Smooth muscle cell (in vitro differentiated cells): ENCODE measurements around the gene ZNRF3. TPM values are rescaled to one million over a fixed set of nuclear protein-coding genes. Genes with fewer than 3 reads are reported as not detected.

Experiments used
- DNase-seq: peaks from one replicate; lab custom pipeline; 2025; ENCODE audit not compliant: unreplicated experiment; lab: John Stamatoyannopoulos, UW
- H2AFZ ChIP-seq: fragments of 200-600 bp; sonication (generic); 2 replicates; pipeline ENCODE4 v1.6.0; 2016; ENCODE audit warnings: antibody characterized with exemption, low read depth, mild to moderate bottlenecking
- H3F3A ChIP-seq: fragments of 200-600 bp; sonication (generic); 2 replicates; pipeline ENCODE4 v1.6.0; 2017; ENCODE audit warnings: antibody characterized with exemption, low read depth
- H3K27ac ChIP-seq: fragments of 200-600 bp; sonication (generic); 2 replicates; pipeline ENCODE4 v1.5.1; 2016; ENCODE audit warnings: low read depth, mild to moderate bottlenecking
- H3K27me3 ChIP-seq: fragments of 200-600 bp; sonication (generic); 2 replicates; pipeline ENCODE4 v1.6.1; 2016; ENCODE audit warnings: low read depth, mild to moderate bottlenecking
- H3K36me3 ChIP-seq: fragments of 200-600 bp; sonication (generic); 2 replicates; pipeline ENCODE4 v1.5.1; 2016; ENCODE audit warnings: low read depth
- H3K4me1 ChIP-seq: fragments of 200-600 bp; sonication (generic); 2 replicates; pipeline ENCODE4 v1.5.1; 2016; ENCODE audit warnings: low read depth
- H3K4me2 ChIP-seq: fragments of 200-600 bp; sonication (generic); 2 replicates; pipeline ENCODE4 v1.6.0; 2016; ENCODE audit warnings: mild to moderate bottlenecking
- H3K4me3 ChIP-seq: fragments of 200-600 bp; sonication (generic); 2 replicates; pipeline ENCODE4 v1.5.1; 2016; ENCODE audit warnings: mild to moderate bottlenecking
- H3K79me2 ChIP-seq: fragments of 200-600 bp; sonication (generic); 2 replicates; pipeline ENCODE4 v1.6.0; 2016; ENCODE audit warnings: low read depth, mild to moderate bottlenecking
- H3K9ac ChIP-seq: fragments of 200-600 bp; sonication (generic); 2 replicates; pipeline ENCODE4 v1.6.0; 2016; ENCODE audit warnings: low read depth
- H3K9me3 ChIP-seq: fragments of 200-600 bp; sonication (generic); replicated peaks from 2 replicates; pipeline ENCODE4 v1.5.1; 2016; ENCODE audit warnings: low read depth
- H4K20me1 ChIP-seq: fragments of 200-600 bp; sonication (generic); 2 replicates; pipeline ENCODE4 v1.6.0; 2016; ENCODE audit warnings: low read depth
- CTCF ChIP-seq: fragments of 200-600 bp; sonication (generic); IDR thresholded peaks from 2 replicates; pipeline ENCODE4 v1.5.1; 2017; ENCODE audit warnings: borderline replicate concordance, mild to moderate bottlenecking, antibody characterized with exemption; ENCODE audit not compliant: insufficient read depth, poor library complexity, severe bottlenecking
- WGBS: methylation state at CpG from one replicate; pipeline ENCODE4 v1.1.7; 2016; ENCODE audit warnings: low lambda C conversion rate; 5-methylcytosine and 5-hydroxymethylcytosine counted together
- polyA plus RNA-seq: library from polyadenylated mRNA; unstranded; fragments of >200 nt; fragmentation: Nextera tagmentation; extraction: Ambion mirVana; gene quantifications from 2 replicates; pipeline ENCODE4 v1.2.1, GENCODE V29; 2016
- total RNA-seq: library from RNA; depleted of rRNA; stranded (reverse); fragments of >200 nt; gene quantifications from 2 replicates; pipeline ENCODE4 v1.2.3, GENCODE V29; 2014

The ZNRF3 gene
- total and polyA plus RNA-seq, 2 experiments from 2014 or later, result 4.7 to 5.5 TPM

- Histone ChIP-seq H3K27ac (no peak overlapping the region), H3K79me2 (peaks cover under 1% of the 10 kb centered on the region), H3K9me3 (no peaks in the 10 kb centered on the region), H3K9ac (no peak overlapping the region), H3K4me3 (no peak overlapping the region), H3F3A (peaks cover 10% of the 10 kb centered on the region), H3K36me3 (no peaks in the 10 kb centered on the region), H3K4me1 (peaks cover 14% of the 10 kb centered on the region), H3K27me3 (peaks cover 34% of the 10 kb centered on the region), H2AFZ (no peak overlapping the region), H3K4me2 (peak overlapping the region; percentile 14), H4K20me1 (peaks cover 40% of the 10 kb centered on the region)
- no peak for TF ChIP-seq CTCF
- DNase-seq, result no peak
- 5% methylated on average over 3 of the region's 3 CpGs for WGBS
These were observed 103.0 kb downstream of the ZNRF3 start for GRCh38 chr22:28986366-28986765.

DNA sequence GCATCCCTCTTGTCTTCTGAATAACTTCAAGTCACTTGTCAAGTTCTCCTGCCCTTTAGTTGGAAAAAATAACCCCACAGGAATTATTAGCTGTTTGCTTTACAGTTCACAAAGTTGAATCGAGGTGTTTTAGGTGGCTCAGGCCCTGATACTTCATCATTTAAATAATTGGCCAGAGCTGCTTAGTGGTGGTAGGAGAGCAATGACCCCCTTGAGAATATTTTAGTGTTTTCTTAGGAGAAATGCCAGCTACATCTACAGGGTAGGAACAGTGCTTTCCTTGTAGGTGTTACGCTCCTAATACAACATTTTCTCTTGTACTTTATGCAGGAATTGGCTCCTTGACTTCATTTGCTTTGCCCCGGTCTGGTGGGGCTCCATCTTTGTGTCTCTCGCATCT is 105.1 kb downstream of the ZNRF3 start:
- no peak overlapping the region for H3K4me3 ChIP-seq
- no peaks in the 10 kb centered on the region for H3K36me3 ChIP-seq
- H3K27ac ChIP-seq, result no peak overlapping the region
- H4K20me1 ChIP-seq, result peaks cover 30% of the 10 kb centered on the region
- H2AFZ ChIP-seq, result no peak overlapping the region
- DNase-seq, result no peak
- peaks cover 10% of the 10 kb centered on the region for H3F3A ChIP-seq
- TF ChIP-seq CTCF, result no peak
- no peaks in the 10 kb centered on the region for H3K79me2 ChIP-seq
- no peak overlapping the region for H3K4me2 ChIP-seq
- no peak overlapping the region for H3K9ac ChIP-seq
- no peaks in the 10 kb centered on the region for H3K9me3 ChIP-seq
- 93% methylated on average over 4 of the region's 4 CpGs for WGBS
- peaks cover 49% of the 10 kb centered on the region for H3K27me3 ChIP-seq
- peaks cover 5% of the 10 kb centered on the region for H3K4me1 ChIP-seq

GRCh38 chr22:28989035-28989464 is 105.7 kb downstream of the ZNRF3 start:
- DNase-seq, result no peak
- no peak overlapping the region for H3K27ac ChIP-seq

More at GRCh38 chr22:28989035-28989464, 105.7 kb downstream of the ZNRF3 start:
- Histone ChIP-seq H3K9ac (no peak overlapping the region), H3K4me2 (no peak overlapping the region), H3K4me3 (no peak overlapping the region), H4K20me1 (peaks cover 27% of the 10 kb centered on the region), H3F3A (peaks cover 10% of the 10 kb centered on the region), H3K79me2 (no peaks in the 10 kb centered on the region), H2AFZ (no peak overlapping the region), H3K4me1 (no peaks in the 10 kb centered on the region), H3K9me3 (no peaks in the 10 kb centered on the region), H3K27me3 (peaks cover 44% of the 10 kb centered on the region), H3K36me3 (no peaks in the 10 kb centered on the region)
- WGBS, result 51% methylated on average over 5 of the region's 5 CpGs
- TF ChIP-seq CTCF, result no peak
